ENCODE results near the gene CCT6B.

Gene CCT6B

DNA sequence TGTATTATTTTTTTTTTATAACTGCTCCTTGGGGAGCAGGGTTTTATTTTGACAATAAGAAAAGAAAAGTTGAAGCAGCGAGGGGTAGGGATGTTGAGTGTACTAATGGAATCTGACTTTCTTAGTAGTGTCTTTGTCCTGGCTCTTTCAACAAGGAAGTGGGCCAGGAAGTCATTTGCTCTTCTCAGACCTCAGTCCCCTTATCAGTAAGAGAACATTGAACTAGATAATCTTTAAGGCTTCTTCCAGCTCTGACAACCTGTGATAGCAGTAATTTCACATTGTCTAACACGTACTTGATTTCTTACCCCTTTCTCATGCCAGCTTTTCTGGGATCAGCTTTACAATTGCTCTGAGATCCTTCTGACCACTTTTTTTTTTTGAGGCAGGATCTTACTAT lies 27.4 kb upstream of the CCT6B start:
- H3K79me2 ChIP-seq (ENCODE audit: insufficient read depth, low read length) = peaks cover 18% of the 10 kb centered on the region; the same call in 1 of the 2 replicates
- H4K20me1 ChIP-seq (ENCODE audit: insufficient read depth, low read length, poor library complexity, severe bottlenecking) = no peaks in the 10 kb centered on the region
- H3K36me3 ChIP-seq (ENCODE audit: insufficient read depth, low read length) = peaks cover 55% of the 10 kb centered on the region
- H3K9ac ChIP-seq (ENCODE audit: low read depth, low read length, poor library complexity, severe bottlenecking) = no peak overlapping the region
- H2AFZ ChIP-seq (ENCODE audit: low read length) = no peak overlapping the region
- no peaks in the 10 kb centered on the region; the same call in 1 of the 2 replicates for H3F3A ChIP-seq (ENCODE audit: low read depth)
- H3K9me2 ChIP-seq (replicated peaks; ENCODE audit: low read depth, low read length) = no peaks in the 10 kb centered on the region
- no peaks in the 10 kb centered on the region for H3K27me3 ChIP-seq (ENCODE audit: insufficient read depth, low read length, poor library complexity, severe bottlenecking)
- TF ChIP-seq EZH2phosphoT487 (IDR thresholded peaks at IDR 0.05; ENCODE audit: borderline replicate concordance) = no peak
- TF ChIP-seq, protein P1, sequence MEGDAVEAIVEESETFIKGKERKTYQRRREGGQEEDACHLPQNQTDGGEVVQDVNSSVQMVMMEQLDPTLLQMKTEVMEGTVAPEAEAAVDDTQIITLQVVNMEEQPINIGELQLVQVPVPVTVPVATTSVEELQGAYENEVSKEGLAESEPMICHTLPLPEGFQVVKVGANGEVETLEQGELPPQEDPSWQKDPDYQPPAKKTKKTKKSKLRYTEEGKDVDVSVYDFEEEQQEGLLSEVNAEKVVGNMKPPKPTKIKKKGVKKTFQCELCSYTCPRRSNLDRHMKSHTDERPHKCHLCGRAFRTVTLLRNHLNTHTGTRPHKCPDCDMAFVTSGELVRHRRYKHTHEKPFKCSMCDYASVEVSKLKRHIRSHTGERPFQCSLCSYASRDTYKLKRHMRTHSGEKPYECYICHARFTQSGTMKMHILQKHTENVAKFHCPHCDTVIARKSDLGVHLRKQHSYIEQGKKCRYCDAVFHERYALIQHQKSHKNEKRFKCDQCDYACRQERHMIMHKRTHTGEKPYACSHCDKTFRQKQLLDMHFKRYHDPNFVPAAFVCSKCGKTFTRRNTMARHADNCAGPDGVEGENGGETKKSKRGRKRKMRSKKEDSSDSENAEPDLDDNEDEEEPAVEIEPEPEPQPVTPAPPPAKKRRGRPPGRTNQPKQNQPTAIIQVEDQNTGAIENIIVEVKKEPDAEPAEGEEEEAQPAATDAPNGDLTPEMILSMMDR (conservative IDR thresholded peaks at IDR 0.05; ENCODE audit: low read length) = no peak
- no peaks in the 10 kb centered on the region for H3K9me3 ChIP-seq (ENCODE audit: insufficient read depth, low read depth, low read length)
- no peak overlapping the region for H3K4me3 ChIP-seq (ENCODE audit: low read length, poor library complexity, severe bottlenecking)
- H3K4me2 ChIP-seq (ENCODE audit: low read depth, low read length, poor library complexity, severe bottlenecking) = peak overlapping the region; percentile 32
- H3K4me1 ChIP-seq (ENCODE audit: insufficient read depth, low read length, poor library complexity, severe bottlenecking) = peaks cover 46% of the 10 kb centered on the region

GRCh38 chr17:34987232-34987631 lies 26.0 kb upstream of the CCT6B start:
- Histone ChIP-seq H3K27me3 (ENCODE audit: insufficient read depth, low read length, poor library complexity, severe bottlenecking) (no peaks in the 10 kb centered on the region), H3K79me2 (ENCODE audit: insufficient read depth, low read length) (peaks cover 32% of the 10 kb centered on the region), H3K4me2 (ENCODE audit: low read depth, low read length, poor library complexity, severe bottlenecking) (peak overlapping the region; percentile 46), H3K4me1 (ENCODE audit: insufficient read depth, low read length, poor library complexity, severe bottlenecking) (peaks cover 53% of the 10 kb centered on the region), H2AFZ (ENCODE audit: low read length) (no peak overlapping the region), H4K20me1 (ENCODE audit: insufficient read depth, low read length, poor library complexity, severe bottlenecking) (no peaks in the 10 kb centered on the region), H3K9ac (ENCODE audit: low read depth, low read length, poor library complexity, severe bottlenecking) (no peak overlapping the region), H3K36me3 (ENCODE audit: insufficient read depth, low read length) (peaks cover 41% of the 10 kb centered on the region), H3K9me3 (ENCODE audit: insufficient read depth, low read depth, low read length) (no peaks in the 10 kb centered on the region), H3F3A (ENCODE audit: low read depth) (no peaks in the 10 kb centered on the region; the same call in 1 of the 2 replicates), H3K9me2 (replicated peaks; ENCODE audit: low read depth, low read length) (no peaks in the 10 kb centered on the region), H3K4me3 (ENCODE audit: low read length, poor library complexity, severe bottlenecking) (peak overlapping the region; percentile 24)
- TF ChIP-seq, protein P1 (conservative IDR thresholded peaks at IDR 0.05; ENCODE audit: low read length) = no peak
- no peak for TF ChIP-seq EZH2phosphoT487 (IDR thresholded peaks at IDR 0.05; ENCODE audit: borderline replicate concordance)

DNA sequence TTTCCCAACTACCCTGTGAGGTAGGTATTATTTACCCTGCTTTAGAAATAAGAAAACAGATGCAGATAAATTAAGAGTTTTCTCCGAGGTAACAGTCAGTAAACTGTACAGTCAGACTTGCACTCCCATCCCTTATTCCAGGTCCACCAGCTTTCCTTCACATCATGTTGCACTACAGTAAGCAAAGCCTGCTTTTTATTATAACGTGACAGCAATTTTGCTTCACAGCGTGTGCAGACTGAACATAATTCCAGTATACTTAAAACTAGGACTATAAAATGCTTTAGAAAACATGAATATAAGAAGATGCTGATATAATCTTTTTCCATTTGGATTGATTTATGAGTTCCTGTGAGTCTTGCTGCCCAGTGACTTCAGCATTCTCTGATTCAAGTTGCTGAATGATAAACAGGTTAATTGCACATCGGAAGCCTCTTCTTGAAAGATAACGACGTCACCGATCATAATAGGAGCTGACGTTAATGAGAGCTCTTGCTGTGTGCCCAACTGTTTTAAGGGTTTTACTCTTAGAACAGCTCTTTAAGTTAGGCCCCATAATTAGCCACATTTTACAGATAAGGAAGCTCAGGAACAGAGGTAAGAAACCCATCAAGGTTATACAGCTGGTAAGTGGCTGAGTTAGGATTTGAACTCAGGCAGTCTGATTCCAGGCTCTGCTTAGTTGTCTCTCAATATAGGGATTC lies 20.4 kb upstream of the CCT6B start:
- Histone ChIP-seq H3K9me2 (replicated peaks; ENCODE audit: low read depth, low read length) (no peaks in the 10 kb centered on the region), H2AFZ (ENCODE audit: low read length) (no peak overlapping the region), H3K4me1 (ENCODE audit: insufficient read depth, low read length, poor library complexity, severe bottlenecking) (peaks cover 55% of the 10 kb centered on the region), H4K20me1 (ENCODE audit: insufficient read depth, low read length, poor library complexity, severe bottlenecking) (no peaks in the 10 kb centered on the region), H3K79me2 (ENCODE audit: insufficient read depth, low read length) (peaks cover 43% of the 10 kb centered on the region), H3F3A (ENCODE audit: low read depth) (no peaks in the 10 kb centered on the region), H3K4me3 (ENCODE audit: low read length, poor library complexity, severe bottlenecking) (peak overlapping the region; percentile 81), H3K36me3 (ENCODE audit: insufficient read depth, low read length) (peaks cover 2% of the 10 kb centered on the region; the same call in 1 of the 2 replicates), H3K9ac (ENCODE audit: low read depth, low read length, poor library complexity, severe bottlenecking) (peak overlapping the region; percentile 92), H3K4me2 (ENCODE audit: low read depth, low read length, poor library complexity, severe bottlenecking) (peak overlapping the region; percentile 88), H3K9me3 (ENCODE audit: insufficient read depth, low read depth, low read length) (no peaks in the 10 kb centered on the region), H3K27me3 (ENCODE audit: insufficient read depth, low read length, poor library complexity, severe bottlenecking) (no peaks in the 10 kb centered on the region)
- TF ChIP-seq, protein P1 (conservative IDR thresholded peaks at IDR 0.05; ENCODE audit: low read length) = no peak
- no peak for TF ChIP-seq EZH2phosphoT487 (IDR thresholded peaks at IDR 0.05; ENCODE audit: borderline replicate concordance)
